DMS114 treated with DMSO at 0.1 percent for 48 hours (cell line): ENCODE data around the gene TPPP.

ENCODE experiments used
- DNase-seq: peaks from one replicate; lab custom pipeline; 2025; ENCODE audit not compliant: unreplicated experiment; lab: John Stamatoyannopoulos, UW

TPPP gene

GRCh38 chr5:647727-648126 is 45.4 kb downstream of the TPPP start:
- no peak for DNase-seq

- DNase-seq, result no peak
These were observed 45.8 kb downstream of the TPPP start for GRCh38 chr5:647311-647710.

GRCh38 chr5:646396-647201 is 46.6 kb downstream of the TPPP start:
- no peak for DNase-seq

- DNase-seq, result no peak
These were observed 47.7 kb downstream of the TPPP start for GRCh38 chr5:645421-645820.

- DNase-seq, result no peak
These were observed 48.2 kb downstream of the TPPP start for GRCh38 chr5:644971-645370.

- no peak for DNase-seq
These were observed 48.6 kb downstream of the TPPP start for GRCh38 chr5:644509-644908.

GRCh38 chr5:643811-644271 is 49.3 kb downstream of the TPPP start:
- DNase-seq, result no peak

GRCh38 chr5:643351-643801 is 49.8 kb downstream of the TPPP start:
- DNase-seq, result no peak

- no peak for DNase-seq
These were observed 50.7 kb downstream of the TPPP start for GRCh38 chr5:642481-642880.

- no peak for DNase-seq
These were observed 51.8 kb downstream of the TPPP start for GRCh38 chr5:641331-641765.

GRCh38 chr5:640461-641330 is 52.5 kb downstream of the TPPP start:
- no peak for DNase-seq

- DNase-seq, result no peak
These were observed 53.5 kb downstream of the TPPP start for GRCh38 chr5:639584-640213.

- DNase-seq, result no peak
These were observed 54.0 kb downstream of the TPPP start for GRCh38 chr5:639253-639530.

- no peak for DNase-seq
These were observed 54.5 kb downstream of the TPPP start for GRCh38 chr5:638501-639252.

GRCh38 chr5:637581-638450 is 55.3 kb downstream of the TPPP start:
- DNase-seq, result no peak

- no peak for DNase-seq
These were observed 56.2 kb downstream of the TPPP start for GRCh38 chr5:636951-637350.

GRCh38 chr5:635306-636055 is 57.7 kb downstream of the TPPP start:
- no peak for DNase-seq

- DNase-seq, result no peak
These were observed 59.0 kb downstream of the TPPP start for GRCh38 chr5:634191-634590.

- no peak for DNase-seq
These were observed 59.6 kb downstream of the TPPP start for GRCh38 chr5:633501-633955.
